Stomach (tissue), 4 donors: ENCODE data around the gene NME7.

ENCODE experiments used
- POLR2AphosphoS5 ChIP-seq, 3 donors: sonication (generic); formaldehyde crosslinking; IDR thresholded peaks; one replicate each; pipeline ENCODE4 v1.6.1; 2016; ENCODE audit warnings: antibody characterized with exemption in 3 of 3
- TF ChIP-seq, protein P1 (sequence below), 7 experiments: fragments of 450-650 bp in 4 of 7; fragments of 200-600 bp in 3 of 7; sonication (generic) in 3 of 7; IDR thresholded peaks; one replicate each; pipeline ENCODE4 v1.5.1; 2016 to 2019; ENCODE audit warnings: antibody characterized with exemption in 7 of 7, control low read depth in 2 of 7, mild to moderate bottlenecking in 1 of 7

DNA sequence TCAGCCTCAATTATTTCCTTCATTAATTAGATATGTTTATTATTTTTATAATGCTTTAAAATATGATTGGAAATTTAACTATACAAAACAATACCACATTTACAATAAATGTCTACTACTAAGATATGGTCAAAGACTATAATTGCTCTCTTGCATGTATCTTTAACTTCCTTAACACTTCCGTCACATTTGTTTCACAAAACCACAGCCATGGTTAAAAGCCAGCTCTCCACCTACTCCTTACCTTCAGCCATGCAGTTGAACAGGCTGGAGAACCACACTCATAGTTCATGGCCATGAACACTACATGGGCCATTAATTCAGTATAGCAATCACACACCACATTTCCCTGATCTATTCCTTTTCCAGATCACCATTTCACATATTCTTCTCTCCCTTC is 72.2 kb downstream of the NME7 start:
- TF ChIP-seq, protein P1, sequence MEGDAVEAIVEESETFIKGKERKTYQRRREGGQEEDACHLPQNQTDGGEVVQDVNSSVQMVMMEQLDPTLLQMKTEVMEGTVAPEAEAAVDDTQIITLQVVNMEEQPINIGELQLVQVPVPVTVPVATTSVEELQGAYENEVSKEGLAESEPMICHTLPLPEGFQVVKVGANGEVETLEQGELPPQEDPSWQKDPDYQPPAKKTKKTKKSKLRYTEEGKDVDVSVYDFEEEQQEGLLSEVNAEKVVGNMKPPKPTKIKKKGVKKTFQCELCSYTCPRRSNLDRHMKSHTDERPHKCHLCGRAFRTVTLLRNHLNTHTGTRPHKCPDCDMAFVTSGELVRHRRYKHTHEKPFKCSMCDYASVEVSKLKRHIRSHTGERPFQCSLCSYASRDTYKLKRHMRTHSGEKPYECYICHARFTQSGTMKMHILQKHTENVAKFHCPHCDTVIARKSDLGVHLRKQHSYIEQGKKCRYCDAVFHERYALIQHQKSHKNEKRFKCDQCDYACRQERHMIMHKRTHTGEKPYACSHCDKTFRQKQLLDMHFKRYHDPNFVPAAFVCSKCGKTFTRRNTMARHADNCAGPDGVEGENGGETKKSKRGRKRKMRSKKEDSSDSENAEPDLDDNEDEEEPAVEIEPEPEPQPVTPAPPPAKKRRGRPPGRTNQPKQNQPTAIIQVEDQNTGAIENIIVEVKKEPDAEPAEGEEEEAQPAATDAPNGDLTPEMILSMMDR (IDR thresholded peaks at IDR 0.05): no peak
- TF ChIP-seq POLR2AphosphoS5 (IDR thresholded peaks at IDR 0.05): no peak
